HG03432 (cell line): ENCODE results near the gene CYP46A1.

Experiments
- ATAC-seq: cut with Tn5 transposase; IDR thresholded peaks from one replicate; pipeline ENCODE4 v1.9.1; 2021; ENCODE audit warnings: mild to moderate bottlenecking, moderate library complexity; ENCODE audit not compliant: unreplicated experiment

Gene CYP46A1

GRCh38 chr14:99774556-99775307 is 90.6 kb downstream of the CYP46A1 start:
- no peak for ATAC-seq

- ATAC-seq = no peak
Observed at GRCh38 chr14:99775351-99775750, 91.3 kb downstream of the CYP46A1 start.
